GM12801 (cell line): Measurements from ENCODE around the gene SDK1.

ENCODE experiments used
- CTCF ChIP-seq: IDR thresholded peaks from one replicate; pipeline ENCODE4 v1.5.1; 2011; ENCODE audit warnings: control low read depth; ENCODE audit not compliant: insufficient read length; ENCODE audit errors: extremely low read depth

The SDK1 gene

GRCh38 chr7:3964980-3965606 is 664.0 kb downstream of the SDK1 start:
- no peak for TF ChIP-seq CTCF

- no peak for TF ChIP-seq CTCF
Measured at GRCh38 chr7:3965794-3966395, 664.8 kb downstream of the SDK1 start.

- TF ChIP-seq CTCF: no peak
Measured at GRCh38 chr7:3968234-3968633, 667.2 kb downstream of the SDK1 start.

GRCh38 chr7:3969286-3969685 is 668.2 kb downstream of the SDK1 start:
- no peak for TF ChIP-seq CTCF

GRCh38 chr7:3971323-3971722 is 670.3 kb downstream of the SDK1 start:
- no peak for TF ChIP-seq CTCF

GRCh38 chr7:3973264-3973663 is 672.2 kb downstream of the SDK1 start:
- TF ChIP-seq CTCF: no peak

- TF ChIP-seq CTCF: no peak
Measured at GRCh38 chr7:3974329-3974728, 673.3 kb downstream of the SDK1 start.
